Uterus (tissue), 4 donors: Measurements from ENCODE around the gene GBP7. TPM values are rescaled to one million over a fixed set of nuclear protein-coding genes. Genes with fewer than 3 reads are reported as not detected.

ENCODE experiments used
- DNase-seq, 2 donors: peaks; one replicate each; pipeline ENCODE4 v3.0.0-alpha.2; 2019 to 2020
- H3K27ac ChIP-seq, 2 donors: fragments of 200-600 bp; sonication (generic); 1 replicate in 1 of 2; 2 replicates in 1 of 2; pipeline ENCODE4 v1.5.1; 2016 to 2018
- H3K27me3 ChIP-seq, 2 donors: fragments of 200-600 bp; sonication (generic); one replicate each; pipeline ENCODE4 v1.5.1; 2018 to 2019; ENCODE audit warnings: control low read depth in 1 of 2
- H3K36me3 ChIP-seq, 2 donors: fragments of 200-600 bp; sonication (generic); one replicate each; pipeline ENCODE4 v1.5.1; 2019; ENCODE audit warnings: control low read depth in 1 of 2
- H3K4me1 ChIP-seq, 2 donors: fragments of 200-600 bp; sonication (generic); one replicate each; pipeline ENCODE4 v1.5.1; 2018 to 2019; ENCODE audit warnings: control low read depth in 1 of 2
- H3K4me3 ChIP-seq, 2 donors: fragments of 200-600 bp; sonication (generic); 1 replicate in 1 of 2; 2 replicates in 1 of 2; pipeline ENCODE4 v1.5.1; 2018 to 2019; ENCODE audit warnings: mild to moderate bottlenecking in 1 of 2
- H3K9me3 ChIP-seq, 2 donors: fragments of 200-600 bp; sonication (generic); one replicate each; pipeline ENCODE4 v1.5.1; 2019; ENCODE audit warnings: control low read depth in 1 of 2
- POLR2A ChIP-seq, 2 donors: fragments of 450-650 bp; IDR thresholded peaks; one replicate each; pipeline ENCODE4 v1.6.1; 2016; ENCODE audit warnings: antibody characterized with exemption in 2 of 2, mild to moderate bottlenecking in 1 of 2, moderate library complexity in 1 of 2
- intact Hi-C: fragments of 100-400 bp; cut with DNase I; formaldehyde crosslinking; loops from one replicate; pipeline ENCODE4 v1.15.1; 2023; ENCODE audit warnings: low total_unique reads
- total RNA-seq, 4 donors: library from RNA; depleted of rRNA in 3 of 4; stranded (reverse); fragments of >200 nt in 3 of 4; gene quantifications; one replicate each; pipeline versions ENCODE4 v1.1.0 to v1.2.4, GENCODE V29; 2014 to 2023
- TF ChIP-seq, protein P1 (sequence below), 4 experiments: fragments of 200-600 bp in 2 of 4; fragments of 450-650 bp in 2 of 4; sonication (generic) in 2 of 4; IDR thresholded peaks; one replicate each; pipeline ENCODE4 v1.5.1; 2016 to 2019; ENCODE audit warnings: antibody characterized with exemption in 4 of 4, mild to moderate bottlenecking in 2 of 4, moderate library complexity in 1 of 4
- donor health status: DM: yes; HTN: yes; CAD: no.

GBP7 gene
- total RNA-seq, 4 donors from 2014 or later, result not detected

DNA sequence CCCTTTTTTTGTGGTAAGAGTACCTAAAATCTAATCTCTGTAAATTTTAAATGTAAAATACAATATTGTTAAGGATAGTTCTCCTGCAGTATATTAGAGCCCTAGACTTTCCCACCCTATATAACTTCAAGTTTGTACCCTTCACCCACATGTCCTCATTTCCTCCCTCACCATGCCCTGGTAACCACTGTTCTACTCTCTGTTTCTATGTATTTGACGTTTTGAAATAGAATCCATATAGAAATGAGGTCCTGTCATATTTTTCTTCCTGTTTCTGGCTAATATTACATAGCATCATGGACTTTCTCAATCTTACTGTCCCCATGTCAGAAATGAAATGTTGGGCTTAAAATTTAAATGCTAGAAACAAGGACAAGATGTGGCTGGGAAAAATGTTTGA lies 24.8 kb downstream of the GBP7 start:
- Histone ChIP-seq H3K4me1 (no peaks in the 10 kb centered on the region), H3K27ac (no peak overlapping the region), H3K9me3 (no peaks in the 10 kb centered on the region), H3K27me3 (no peaks in the 10 kb centered on the region), H3K36me3 (no peaks in the 10 kb centered on the region), H3K4me3 (no peak overlapping the region)
- DNase-seq, result no peak
- intact Hi-C loops, result no loop called here
- no peak for TF ChIP-seq POLR2A (IDR thresholded peaks at IDR 0.05)
- TF ChIP-seq, protein P1, sequence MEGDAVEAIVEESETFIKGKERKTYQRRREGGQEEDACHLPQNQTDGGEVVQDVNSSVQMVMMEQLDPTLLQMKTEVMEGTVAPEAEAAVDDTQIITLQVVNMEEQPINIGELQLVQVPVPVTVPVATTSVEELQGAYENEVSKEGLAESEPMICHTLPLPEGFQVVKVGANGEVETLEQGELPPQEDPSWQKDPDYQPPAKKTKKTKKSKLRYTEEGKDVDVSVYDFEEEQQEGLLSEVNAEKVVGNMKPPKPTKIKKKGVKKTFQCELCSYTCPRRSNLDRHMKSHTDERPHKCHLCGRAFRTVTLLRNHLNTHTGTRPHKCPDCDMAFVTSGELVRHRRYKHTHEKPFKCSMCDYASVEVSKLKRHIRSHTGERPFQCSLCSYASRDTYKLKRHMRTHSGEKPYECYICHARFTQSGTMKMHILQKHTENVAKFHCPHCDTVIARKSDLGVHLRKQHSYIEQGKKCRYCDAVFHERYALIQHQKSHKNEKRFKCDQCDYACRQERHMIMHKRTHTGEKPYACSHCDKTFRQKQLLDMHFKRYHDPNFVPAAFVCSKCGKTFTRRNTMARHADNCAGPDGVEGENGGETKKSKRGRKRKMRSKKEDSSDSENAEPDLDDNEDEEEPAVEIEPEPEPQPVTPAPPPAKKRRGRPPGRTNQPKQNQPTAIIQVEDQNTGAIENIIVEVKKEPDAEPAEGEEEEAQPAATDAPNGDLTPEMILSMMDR (IDR thresholded peaks at IDR 0.05), result no peak

DNA sequence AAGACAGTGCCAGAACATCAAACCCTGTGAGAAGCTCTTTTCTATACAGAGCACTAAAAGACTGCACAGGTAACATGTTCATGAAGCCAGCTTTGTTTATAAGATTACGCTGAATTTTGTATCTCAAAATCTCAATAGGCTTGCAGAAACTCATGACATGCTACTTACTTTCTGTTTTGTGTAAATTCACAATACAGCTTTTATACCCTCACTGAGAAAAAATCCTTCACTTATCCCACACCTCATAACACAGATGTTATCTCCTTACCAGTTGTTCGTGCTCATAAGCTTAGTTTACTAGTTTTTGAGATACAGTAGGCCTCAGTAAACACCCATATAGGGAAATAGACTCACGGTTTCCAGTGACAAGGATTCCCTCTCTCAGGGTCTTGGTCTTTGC lies 25.8 kb downstream of the GBP7 start:
- H3K4me1 ChIP-seq, result no peaks in the 10 kb centered on the region
- TF ChIP-seq, protein P1 (IDR thresholded peaks at IDR 0.05), result no peak
- no peak for TF ChIP-seq POLR2A (IDR thresholded peaks at IDR 0.05)
- DNase-seq, result no peak
- H3K9me3 ChIP-seq, result no peaks in the 10 kb centered on the region
- H3K27ac ChIP-seq, result no peak overlapping the region
- intact Hi-C loops, result no loop called here
- H3K36me3 ChIP-seq, result no peaks in the 10 kb centered on the region
- no peaks in the 10 kb centered on the region for H3K27me3 ChIP-seq
- no peak overlapping the region for H3K4me3 ChIP-seq

DNA sequence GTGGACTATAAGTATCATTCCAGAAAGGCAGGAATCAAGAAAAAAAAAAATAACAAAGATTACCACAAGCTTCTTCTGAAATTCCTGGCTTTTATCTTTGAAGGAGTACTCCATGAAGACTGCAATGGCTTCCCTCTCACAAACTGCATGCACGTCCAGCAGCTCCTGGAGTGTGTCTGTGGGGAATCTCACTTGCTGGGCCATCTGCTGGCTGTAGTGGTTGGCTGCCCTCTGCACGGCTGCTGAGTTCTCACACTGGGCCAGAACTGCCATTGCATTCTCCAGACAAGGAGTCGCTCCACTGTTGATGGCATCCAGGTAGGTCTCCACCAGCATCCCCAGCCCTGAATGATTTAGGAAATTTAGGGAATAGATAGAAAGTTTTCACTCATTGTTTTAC lies 26.6 kb downstream of the GBP7 start:
- no peaks in the 10 kb centered on the region for H3K9me3 ChIP-seq
- peak; percentile 37 to 52 for DNase-seq
- TF ChIP-seq, protein P1 (IDR thresholded peaks at IDR 0.05), result peak in 3 of 4 experiments; percentile 28 to 53 (median 47)
- no peak for TF ChIP-seq POLR2A (IDR thresholded peaks at IDR 0.05)
- H3K27ac ChIP-seq, result no peak overlapping the region
- H3K36me3 ChIP-seq, result no peaks in the 10 kb centered on the region
- H3K4me1 ChIP-seq, result no peaks in the 10 kb centered on the region
- H3K4me3 ChIP-seq, result no peak overlapping the region
- H3K27me3 ChIP-seq, result no peaks in the 10 kb centered on the region
- intact Hi-C loops, result no loop called here

DNA sequence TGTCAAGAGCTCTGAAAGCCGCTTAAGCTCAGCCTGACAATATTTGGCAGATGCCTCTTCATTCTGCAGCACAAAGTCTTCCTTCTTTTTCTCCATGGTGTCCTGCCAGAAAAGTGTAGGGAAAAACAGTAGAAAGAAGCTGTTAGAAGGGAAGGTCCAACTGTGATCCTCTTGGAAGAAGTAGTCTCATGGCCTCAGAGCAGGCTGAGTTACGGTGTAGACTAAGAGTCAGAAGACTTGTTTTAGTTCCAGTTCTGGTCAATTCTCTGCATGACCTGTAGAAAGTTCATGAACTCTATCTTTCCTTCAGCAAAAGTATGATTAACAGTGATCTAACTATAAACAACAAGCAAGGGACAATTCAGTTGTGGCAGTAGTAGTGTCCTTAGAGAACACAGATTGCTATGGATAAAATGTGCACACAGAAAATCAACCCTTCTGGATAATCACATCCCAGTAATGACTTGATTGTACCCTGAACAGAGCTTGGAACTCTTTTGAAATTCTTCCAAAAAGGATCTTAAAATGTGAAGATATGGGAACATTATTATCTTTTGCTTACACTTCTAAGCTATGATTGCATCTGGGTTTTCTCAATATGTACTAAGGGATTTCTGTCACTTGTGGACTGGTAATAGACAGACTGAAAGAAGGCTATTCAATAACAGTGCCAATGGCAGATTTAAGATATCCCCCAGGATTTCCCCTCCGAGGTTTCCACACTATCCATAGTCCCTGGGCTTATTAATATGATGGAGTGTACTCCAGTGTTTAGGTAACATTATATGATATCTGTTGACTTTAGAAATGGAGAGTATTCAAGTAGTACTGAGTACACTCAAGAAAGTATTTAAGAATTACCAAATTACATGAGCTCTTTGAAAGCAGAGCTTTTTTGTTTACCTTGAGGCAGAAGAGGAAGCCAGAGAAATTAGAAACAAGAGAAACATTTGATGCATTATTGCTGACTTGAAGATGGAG lies 27.8 kb downstream of the GBP7 start:
- DNase-seq, result no peak

DNA sequence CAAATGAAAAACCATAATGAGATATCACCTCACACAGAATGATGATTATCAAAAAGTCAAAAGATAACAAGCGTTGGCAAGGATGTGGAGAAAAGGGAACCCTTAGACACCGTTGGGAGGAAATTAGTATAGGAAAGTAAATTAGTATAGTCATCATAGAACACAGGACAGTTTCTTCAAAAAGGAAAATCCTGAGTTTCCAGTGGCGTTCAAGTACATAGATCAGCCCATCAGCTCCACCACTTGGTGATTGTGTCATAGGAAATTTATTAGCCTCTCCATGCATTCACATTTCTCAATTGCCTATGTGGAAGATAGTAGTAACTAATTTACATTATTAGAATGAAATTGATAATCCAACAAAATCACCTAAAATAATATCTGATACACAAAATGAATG lies 29.1 kb downstream of the GBP7 start:
- Histone ChIP-seq H3K27me3 (no peaks in the 10 kb centered on the region), H3K9me3 (no peaks in the 10 kb centered on the region), H3K27ac (no peak overlapping the region), H3K4me3 (no peak overlapping the region), H3K4me1 (no peaks in the 10 kb centered on the region), H3K36me3 (no peaks in the 10 kb centered on the region)
- intact Hi-C loops, result no loop called here
- DNase-seq, result no peak
- TF ChIP-seq, protein P1 (IDR thresholded peaks at IDR 0.05), result no peak
- no peak for TF ChIP-seq POLR2A (IDR thresholded peaks at IDR 0.05)

More for the DNA sequence above, 27.8 kb downstream of the GBP7 start:
- intact Hi-C loops, result no loop called here
- Histone ChIP-seq H3K27ac (no peak overlapping the region), H3K9me3 (no peaks in the 10 kb centered on the region), H3K27me3 (no peaks in the 10 kb centered on the region), H3K4me3 (no peak overlapping the region), H3K36me3 (no peaks in the 10 kb centered on the region), H3K4me1 (no peaks in the 10 kb centered on the region)
- no peak for TF ChIP-seq POLR2A (IDR thresholded peaks at IDR 0.05)
- TF ChIP-seq, protein P1 (IDR thresholded peaks at IDR 0.05), result no peak
